Aorta (tissue), 5 donors: ENCODE measurements around the gene HCST. TPM values are rescaled to one million over a fixed set of nuclear protein-coding genes. Genes with fewer than 3 reads are reported as not detected.
"Not testable (repeated sequence)": the region's sequence is repeated elsewhere in the genome, so short reads cannot be mapped to it uniquely, and the experiment has no call there.

Experiments used
- ATAC-seq: fragments of 200-7000 bp; cut with Tn5 transposase; one replicate; pipeline ENCODE4 v1.9.1; 2022; ENCODE audit warnings: moderate library complexity; ENCODE audit not compliant: low FRiP score
- DNase-seq, 2 donors: peaks; one replicate each; pipeline ENCODE4 v3.0.0-alpha.2; 2020
- H3K27ac ChIP-seq, 2 donors: one replicate each; pipeline ENCODE4 v1.5.1; 2013; ENCODE audit warnings: low read length in 2 of 2, mild to moderate bottlenecking in 2 of 2, moderate library complexity in 2 of 2, control low read depth in 1 of 2, inconsistent platforms in 1 of 2, low read depth in 1 of 2
- H3K27me3 ChIP-seq, 2 donors: one replicate each; pipeline ENCODE4 v1.6.1; 2013; ENCODE audit warnings: control low read depth in 1 of 2, low read length in 1 of 2, mild to moderate bottlenecking in 1 of 2, moderate library complexity in 1 of 2; ENCODE audit not compliant: insufficient read depth in 2 of 2, control insufficient read depth in 1 of 2
- H3K36me3 ChIP-seq, 2 donors: one replicate each; pipeline ENCODE4 v1.6.1; 2013; ENCODE audit warnings: control low read depth in 1 of 2, low read length in 1 of 2, mild to moderate bottlenecking in 1 of 2; ENCODE audit not compliant: insufficient read depth in 2 of 2, control insufficient read depth in 1 of 2
- H3K4me1 ChIP-seq, 2 donors: one replicate each; pipeline ENCODE4 v1.6.1; 2013; ENCODE audit warnings: low read length in 2 of 2, control low read depth in 1 of 2, mild to moderate bottlenecking in 1 of 2, moderate library complexity in 1 of 2; ENCODE audit not compliant: insufficient read depth in 2 of 2, control insufficient read depth in 1 of 2
- H3K4me3 ChIP-seq, 2 donors: one replicate each; pipeline ENCODE4 v1.5.1; 2013; ENCODE audit warnings: low read length in 2 of 2, control low read depth in 1 of 2, mild to moderate bottlenecking in 1 of 2
- H3K9me3 ChIP-seq: one replicate; pipeline ENCODE4 v1.6.1; 2013; ENCODE audit warnings: mild to moderate bottlenecking, low read length; ENCODE audit not compliant: control insufficient read depth
- WGBS, 2 donors: extraction: QIAGEN DNeasy Blood & Tissue Kit; methylation state at CpG; one replicate each; pipeline ENCODE4 v1.1.7; 2013; 5-methylcytosine and 5-hydroxymethylcytosine counted together
- intact Hi-C, 2 donors: fragments of 100-400 bp; cut with DNase I; formaldehyde crosslinking; loops; one replicate each; pipeline versions ENCODE4 v1.14.2 to v1.15.0; 2022
- polyA plus RNA-seq, 2 donors: library from polyadenylated mRNA; stranded (reverse); fragments of 200-250 nt; gene quantifications; one replicate each; pipeline ENCODE4 v1.2.3, GENCODE V29; 2013
- total RNA-seq, 2 donors: library from RNA; stranded (reverse); fragmentation: NEBNext Ultra II Directional; extraction: Animal tissue kit (Norgen Biotek cat#: 25700); gene quantifications; one replicate each; pipeline ENCODE4 v1.2.1, GENCODE V29; 2021
- donor health status: healthy with polysubstance abuse.
- donor health status: Bipolar disorder and iron deficiency.
- donor health status: DM: no; HTN: no; CAD: no.
- donor health status: DM: no; HTN: no; CAD: no.
- donor health status: DM: yes; HTN: yes; CAD: no.

HCST gene
- total and polyA plus RNA-seq, 4 donors, result 7.3 to 20.9 (median 18.7) TPM

GRCh38 chr19:35887197-35887596 is 15.1 kb upstream of the HCST start:
- ATAC-seq (no peak), DNase-seq (no peak)
- intact Hi-C loops, result no loop called here
- no peaks in the 10 kb centered on the region for H3K9me3 ChIP-seq
- no peaks in the 10 kb centered on the region for H3K36me3 ChIP-seq
- WGBS, 2 donors, result 93 to 94% methylated on average over 5 of the region's 5 CpGs
- H3K4me1 ChIP-seq, result no peaks in the 10 kb centered on the region
- H3K4me3 ChIP-seq, result no peak overlapping the region
- H3K27me3 ChIP-seq, result no peaks in the 10 kb centered on the region
- no peak overlapping the region for H3K27ac ChIP-seq

- no peak for ATAC-seq
- 91 to 92% methylated on average over 9 of the region's 9 CpGs for WGBS, 2 donors
- no peaks in the 10 kb centered on the region for H3K36me3 ChIP-seq
- no peaks in the 10 kb centered on the region for H3K27me3 ChIP-seq
- intact Hi-C loops, result no loop called here
- no peak overlapping the region for H3K27ac ChIP-seq
- no peaks in the 10 kb centered on the region for H3K4me1 ChIP-seq
- H3K9me3 ChIP-seq, result no peaks in the 10 kb centered on the region
- DNase-seq, result no peak
- H3K4me3 ChIP-seq, result no peak overlapping the region
These were observed 13.9 kb upstream of the HCST start for GRCh38 chr19:35888398-35888797.

- no peaks in the 10 kb centered on the region for H3K36me3 ChIP-seq
- H3K27me3 ChIP-seq, result no peaks in the 10 kb centered on the region
- ATAC-seq, result no peak
- DNase-seq, result no peak
- 95% methylated on average over 18 of the region's 18 CpGs for WGBS, 2 donors
- H3K4me1 ChIP-seq, result no peaks in the 10 kb centered on the region
- no peak overlapping the region for H3K27ac ChIP-seq
- H3K9me3 ChIP-seq, result no peaks in the 10 kb centered on the region
- H3K4me3 ChIP-seq, result no peak overlapping the region
- intact Hi-C loops, result no loop called here
These were observed 12.8 kb upstream of the HCST start for GRCh38 chr19:35889370-35890112.

- no peaks in the 10 kb centered on the region for H3K36me3 ChIP-seq
- no peak overlapping the region for H3K27ac ChIP-seq
- DNase-seq, result no peak
- intact Hi-C loops, result no loop called here
- no peak for ATAC-seq
- WGBS, 2 donors, result 93 to 94% methylated on average over 13 of the region's 13 CpGs
- H3K27me3 ChIP-seq, result no peaks in the 10 kb centered on the region
- no peaks in the 10 kb centered on the region for H3K9me3 ChIP-seq
- H3K4me1 ChIP-seq, result no peaks in the 10 kb centered on the region
- no peak overlapping the region for H3K4me3 ChIP-seq
These were observed 12.1 kb upstream of the HCST start for GRCh38 chr19:35890113-35890650.

- intact Hi-C loops, H3K36me3 ChIP-seq: not testable (repeated sequence)
These were observed 10.5 kb upstream of the HCST start for GRCh38 chr19:35891819-35892218.

GRCh38 chr19:35894342-35894741 is 8.0 kb upstream of the HCST start:
- intact Hi-C loops, result no loop called here
- Histone ChIP-seq H3K36me3 (no peaks in the 10 kb centered on the region), H3K4me3 (no peak overlapping the region), H3K27ac (no peak overlapping the region), H3K4me1 (no peaks in the 10 kb centered on the region), H3K9me3 (no peaks in the 10 kb centered on the region), H3K27me3 (no peaks in the 10 kb centered on the region)
- ATAC-seq (no peak), DNase-seq (no peak)
- WGBS, 2 donors, result 95 to 97% methylated on average over 2 of the region's 2 CpGs

More at GRCh38 chr19:35891819-35892218, 10.5 kb upstream of the HCST start:
- not testable (repeated sequence) for ATAC-seq, DNase-seq, H3K27ac ChIP-seq, H3K4me3 ChIP-seq, H3K4me1 ChIP-seq, H3K9me3 ChIP-seq, H3K27me3 ChIP-seq
- 89 to 94% methylated on average over 3 of the region's 3 CpGs for WGBS, 2 donors

GRCh38 chr19:35895911-35896642 is 6.3 kb upstream of the HCST start:
- H3K9me3 ChIP-seq, result no peaks in the 10 kb centered on the region
- DNase-seq (no peak), ATAC-seq (no peak)
- intact Hi-C loops, result no loop called here
- H3K36me3 ChIP-seq, result no peaks in the 10 kb centered on the region
- H3K4me1 ChIP-seq, result no peaks in the 10 kb centered on the region
- H3K27me3 ChIP-seq, result no peaks in the 10 kb centered on the region
- no peak overlapping the region for H3K4me3 ChIP-seq
- WGBS, 2 donors, result 91 to 92% methylated on average over 21 of the region's 21 CpGs
- H3K27ac ChIP-seq, result no peak overlapping the region

- Histone ChIP-seq H3K36me3 (no peaks in the 10 kb centered on the region), H3K27me3 (no peaks in the 10 kb centered on the region), H3K4me3 (no peak overlapping the region), H3K9me3 (no peaks in the 10 kb centered on the region), H3K27ac (no peak overlapping the region), H3K4me1 (no peaks in the 10 kb centered on the region)
- 96 to 98% methylated on average over 13 of the region's 13 CpGs for WGBS, 2 donors
- intact Hi-C loops, result no loop called here
- DNase-seq (no peak), ATAC-seq (no peak)
These were observed 5.7 kb upstream of the HCST start for GRCh38 chr19:35896643-35897040.
